Measurements from ENCODE around the gene SAP30BP.
A peak's percentile ranks its signal among the peaks of the same experiment; 100 is the strongest.
"Not testable (repeated sequence)": the region's sequence is repeated elsewhere in the genome, so short reads cannot be mapped to it uniquely, and the experiment has no call there.

Gene SAP30BP

GRCh38 chr17:75634376-75634740, 32.8 kb upstream of the SAP30BP start:
- ATAC-seq, result no peak

GRCh38 chr17:75634754-75635609, 32.2 kb upstream of the SAP30BP start:
- ATAC-seq, result no peak

GRCh38 chr17:75635610-75636202, 31.4 kb upstream of the SAP30BP start:
- no peak for ATAC-seq

GRCh38 chr17:75636381-75637142, 30.6 kb upstream of the SAP30BP start:
- ATAC-seq, result no peak

DNA sequence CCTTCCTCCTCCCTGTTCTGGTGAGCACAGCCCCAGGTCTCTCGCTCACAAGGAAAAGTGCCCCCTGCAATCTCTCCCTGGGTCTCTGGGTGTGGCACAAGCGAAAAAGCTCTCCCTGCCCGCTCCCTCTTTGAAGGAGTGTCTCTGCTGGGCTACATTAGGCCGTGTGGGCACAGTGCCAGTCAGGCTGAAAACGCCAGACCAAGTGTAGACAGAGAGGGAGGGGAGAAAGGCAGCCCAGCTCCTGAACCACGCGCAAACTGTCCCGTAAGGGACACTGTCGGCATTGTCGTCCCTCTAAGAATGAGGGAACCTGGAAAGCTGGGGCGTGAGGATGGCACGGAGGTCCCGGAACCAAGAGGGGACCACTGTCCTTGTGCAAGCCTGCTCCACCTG, 30.0 kb upstream of the SAP30BP start:
- no peak for ATAC-seq

DNA sequence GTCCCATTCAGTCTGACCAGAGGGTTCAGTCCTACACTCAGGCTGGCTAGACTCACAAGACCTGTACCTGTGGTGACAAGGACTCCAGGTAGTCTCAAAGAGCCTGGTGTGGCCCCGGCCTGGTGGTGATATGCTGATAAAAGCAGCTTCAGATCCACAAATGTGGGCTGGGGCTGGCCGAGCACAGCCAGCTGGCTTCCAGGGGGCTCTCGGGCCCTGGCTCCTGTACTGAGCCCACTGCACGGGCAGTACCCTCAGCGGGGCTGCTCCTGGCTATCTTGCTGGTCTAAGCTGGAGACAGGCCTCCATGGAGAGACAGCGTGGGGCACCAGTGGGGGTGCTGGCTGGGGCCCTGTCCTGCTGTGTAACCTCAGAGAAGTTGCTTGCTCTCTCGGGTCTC, 29.6 kb upstream of the SAP30BP start:
- ATAC-seq, result no peak

DNA sequence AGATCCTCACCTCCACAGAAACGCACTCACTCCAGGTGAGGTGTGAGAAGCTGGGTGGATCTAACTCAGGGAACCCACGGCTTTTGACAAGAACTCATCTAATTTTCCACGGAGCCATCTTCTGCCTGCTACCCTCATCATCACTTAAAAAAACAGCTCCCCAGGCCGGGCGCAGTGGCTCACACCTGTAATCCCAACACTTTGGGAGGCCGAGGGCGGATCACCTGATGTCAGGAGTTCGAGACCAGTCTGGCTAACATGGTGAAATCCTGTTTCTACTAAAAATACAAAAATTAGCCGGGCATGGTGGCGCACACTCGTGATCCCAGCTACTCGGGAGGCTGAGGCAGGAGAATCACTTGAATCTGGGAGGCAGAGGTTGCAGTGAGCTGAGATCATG, 29.1 kb upstream of the SAP30BP start:
- not testable (repeated sequence) for ATAC-seq

- no peak for ATAC-seq
Measured at GRCh38 chr17:75638893-75639292, 28.2 kb upstream of the SAP30BP start.

- ATAC-seq, result no peak
Measured at GRCh38 chr17:75639327-75639726, 27.8 kb upstream of the SAP30BP start.

DNA sequence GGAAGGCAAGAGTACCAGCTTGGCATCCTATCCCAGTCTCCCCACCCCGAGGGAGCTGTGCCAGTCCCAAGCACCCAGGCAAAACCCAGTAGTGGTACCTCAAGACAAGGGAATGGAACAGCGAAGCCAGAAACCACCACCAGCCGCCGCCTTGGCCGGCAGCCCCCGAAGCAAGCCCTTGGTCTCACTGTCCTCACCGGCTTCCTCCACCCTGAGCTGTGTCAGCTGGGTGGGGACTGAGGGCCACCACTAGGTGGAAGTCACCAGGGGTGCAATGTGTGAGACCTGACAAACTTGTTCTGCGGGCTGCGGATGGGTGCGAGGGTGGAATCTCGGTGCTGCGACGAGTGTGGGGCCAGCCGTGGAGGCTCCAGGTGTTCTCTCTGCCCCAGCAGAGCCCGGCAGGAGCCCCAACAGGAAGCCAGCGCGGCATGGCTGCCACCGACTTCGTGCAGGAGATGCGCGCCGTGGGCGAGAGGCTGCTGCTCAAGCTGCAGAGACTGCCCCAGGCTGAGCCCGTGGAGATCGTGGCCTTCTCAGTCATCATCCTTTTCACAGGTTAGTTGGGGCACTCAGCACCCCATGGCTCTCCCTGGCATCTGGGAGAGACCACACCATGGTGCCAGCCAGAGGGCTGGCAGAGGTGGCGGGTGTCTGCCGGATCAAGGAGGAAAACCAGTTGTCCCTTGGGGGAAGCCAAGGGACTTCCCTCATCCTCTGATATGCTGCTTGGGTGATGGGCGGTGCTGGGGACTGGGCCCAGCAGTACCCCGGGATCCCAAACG, 27.2 kb upstream of the SAP30BP start:
- no peak for ATAC-seq

DNA sequence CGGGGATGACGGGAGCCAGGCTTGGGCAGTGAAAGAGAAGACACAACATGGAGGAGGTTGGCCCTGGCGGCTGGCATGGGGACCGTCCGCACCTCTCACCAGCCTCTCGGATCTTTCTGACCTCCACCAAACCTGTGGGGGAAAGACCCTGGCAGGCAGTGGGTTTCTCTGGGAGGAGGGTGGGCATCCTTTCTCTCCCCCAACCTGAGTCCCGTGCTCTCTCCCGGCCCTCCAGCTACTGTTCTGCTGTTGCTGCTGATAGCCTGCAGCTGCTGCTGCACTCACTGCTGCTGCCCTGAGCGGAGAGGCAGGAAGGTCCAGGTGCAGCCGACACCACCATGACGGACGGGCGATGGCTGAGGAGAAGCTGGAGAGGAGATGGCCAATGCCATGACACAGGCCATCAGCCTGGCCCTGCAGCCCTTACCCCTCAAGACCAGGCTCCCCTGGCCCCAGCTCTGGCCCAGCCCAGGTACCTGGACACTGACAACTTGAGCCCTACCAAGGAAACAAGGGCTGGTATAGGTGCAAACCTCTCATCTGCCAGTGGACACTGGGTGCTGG, 26.5 kb upstream of the SAP30BP start:
- ATAC-seq, result no peak

- no peak for ATAC-seq
Measured at GRCh38 chr17:75641343-75641742, 25.8 kb upstream of the SAP30BP start.

DNA sequence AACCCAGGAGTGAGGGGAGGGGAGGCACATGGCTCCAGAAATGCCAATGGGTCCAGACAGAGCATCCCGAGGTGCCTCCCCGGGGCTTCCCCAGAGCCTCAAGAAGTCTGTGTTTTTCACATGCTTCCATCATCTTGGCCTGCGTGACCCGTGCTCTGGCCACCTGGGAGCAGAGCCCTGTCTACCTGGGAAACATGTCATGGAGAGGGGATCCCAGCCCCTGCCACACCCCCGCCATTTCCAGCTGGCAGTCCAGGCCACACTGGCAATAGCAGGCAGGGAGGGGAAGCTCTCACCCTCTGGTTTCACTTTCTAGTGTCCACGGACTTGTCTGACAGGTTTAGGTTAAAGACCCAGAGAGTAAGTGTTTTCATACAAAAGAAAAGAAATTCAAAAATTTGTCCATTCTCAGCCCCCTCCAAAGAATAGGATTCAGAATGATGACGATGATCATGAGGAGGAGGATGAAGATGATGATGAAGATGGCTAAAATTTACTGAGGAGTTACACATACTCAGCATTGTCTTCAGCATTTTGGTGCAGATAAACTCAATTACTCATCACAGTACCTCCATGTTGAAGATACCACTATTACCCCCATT, 24.9 kb upstream of the SAP30BP start:
- ATAC-seq, result no peak

- no peak for ATAC-seq
Measured at GRCh38 chr17:75642784-75643642, 24.1 kb upstream of the SAP30BP start.

GRCh38 chr17:75643643-75644017, 23.5 kb upstream of the SAP30BP start:
- ATAC-seq, result no peak

DNA sequence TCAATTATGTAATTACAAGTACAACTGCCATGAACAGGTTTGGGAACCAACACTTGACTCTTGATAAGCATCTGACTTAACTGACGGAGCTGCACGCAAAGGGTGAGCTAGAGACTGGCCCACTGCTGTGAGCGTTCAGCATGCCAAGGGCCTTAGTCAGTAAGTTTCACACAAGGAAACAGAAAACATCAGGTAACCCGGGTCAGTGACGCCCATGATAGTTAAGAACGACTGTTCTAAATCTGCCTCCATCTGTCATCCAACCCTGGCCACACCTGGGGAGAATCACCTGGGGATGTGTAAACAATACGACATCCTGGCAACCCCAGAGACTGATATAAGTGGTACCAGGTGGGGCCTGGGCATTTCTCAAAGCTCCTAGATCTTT, 21.6 kb upstream of the SAP30BP start:
- ATAC-seq, result no peak

GRCh38 chr17:75645889-75646637, 21.1 kb upstream of the SAP30BP start:
- ATAC-seq, result peak; percentile 72 to 73

- no peak for ATAC-seq
Measured at GRCh38 chr17:75646638-75646992, 20.5 kb upstream of the SAP30BP start.

GRCh38 chr17:75647061-75647460, 20.1 kb upstream of the SAP30BP start:
- no peak for ATAC-seq

DNA sequence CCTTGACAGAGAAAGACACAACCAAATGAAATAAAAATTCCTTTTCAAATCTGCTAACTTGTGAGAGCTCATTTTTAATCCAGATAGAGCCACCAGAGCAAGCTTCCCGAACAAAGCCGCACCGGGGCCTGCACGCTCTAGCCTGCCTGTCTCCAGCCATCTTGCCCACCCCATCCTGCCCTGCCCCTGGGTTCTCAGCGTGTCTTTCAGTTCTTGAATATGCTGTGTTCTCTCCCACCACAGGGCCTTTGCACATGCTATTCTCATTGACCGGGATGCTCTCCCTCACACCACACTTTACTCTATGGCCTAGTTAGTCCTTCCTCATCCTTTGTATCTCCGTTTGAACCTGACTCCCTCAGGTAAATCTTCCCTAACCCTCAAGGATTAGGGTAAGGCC, 19.2 kb upstream of the SAP30BP start:
- ATAC-seq, result no peak

DNA sequence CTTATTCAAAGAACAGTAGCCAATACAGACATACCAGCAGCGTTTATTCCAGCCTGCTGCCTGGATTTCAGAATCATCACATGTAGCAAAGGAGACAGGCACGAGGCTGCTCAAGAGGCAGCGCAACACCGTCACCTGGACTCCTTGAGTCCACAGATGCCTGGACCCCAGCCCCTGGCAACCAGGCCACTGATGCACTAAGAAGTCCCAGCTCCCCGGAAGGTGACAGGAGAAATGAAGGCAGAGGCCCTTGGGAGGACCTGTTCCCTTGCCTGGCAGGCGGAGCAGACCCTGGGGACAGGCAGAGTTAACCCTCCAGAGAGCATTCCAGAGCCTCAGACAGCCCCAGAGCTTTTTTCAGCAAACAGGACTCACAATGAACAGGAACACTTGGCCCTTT, 17.5 kb upstream of the SAP30BP start:
- ATAC-seq, result no peak
